COR-L47 (cell line): ENCODE measurements around the gene ELOVL6.

Source experiments
- DNase-seq: peaks from one replicate; lab custom pipeline; 2025; lab: John Stamatoyannopoulos, UW

Gene ELOVL6

GRCh38 chr4:110025056-110025455 lies 173.4 kb downstream of the ELOVL6 start:
- no peak for DNase-seq

- DNase-seq: no peak
Observed at GRCh38 chr4:110022457-110022856, 176.0 kb downstream of the ELOVL6 start.

GRCh38 chr4:110020646-110021443 lies 177.6 kb downstream of the ELOVL6 start:
- DNase-seq: no peak

- no peak for DNase-seq
Observed at GRCh38 chr4:110020139-110020538, 178.3 kb downstream of the ELOVL6 start.

- no peak for DNase-seq
Observed at GRCh38 chr4:110019153-110019552, 179.3 kb downstream of the ELOVL6 start.

GRCh38 chr4:110014233-110014632 lies 184.2 kb downstream of the ELOVL6 start:
- DNase-seq: no peak

- no peak for DNase-seq
Observed at GRCh38 chr4:110012917-110013316, 185.5 kb downstream of the ELOVL6 start.

- DNase-seq: no peak
Observed at GRCh38 chr4:110010797-110011196, 187.6 kb downstream of the ELOVL6 start.

- peak; percentile 57 for DNase-seq
Observed at GRCh38 chr4:110009550-110009949, 188.9 kb downstream of the ELOVL6 start.

- DNase-seq: no peak
Observed at GRCh38 chr4:110008540-110008939, 189.9 kb downstream of the ELOVL6 start.

GRCh38 chr4:110007217-110007616 lies 191.2 kb downstream of the ELOVL6 start:
- no peak for DNase-seq

GRCh38 chr4:110005461-110006056 lies 192.9 kb downstream of the ELOVL6 start:
- DNase-seq: peak; percentile 52

- no peak for DNase-seq
Observed at GRCh38 chr4:110004556-110004955, 193.9 kb downstream of the ELOVL6 start.

GRCh38 chr4:110003401-110004187 lies 194.8 kb downstream of the ELOVL6 start:
- DNase-seq: no peak

- DNase-seq: no peak
Observed at GRCh38 chr4:110002326-110002725, 196.1 kb downstream of the ELOVL6 start.

GRCh38 chr4:109999585-109999912 lies 198.9 kb downstream of the ELOVL6 start:
- DNase-seq: no peak

GRCh38 chr4:109998867-109999584 lies 199.4 kb downstream of the ELOVL6 start:
- peak; percentile 23 for DNase-seq

GRCh38 chr4:109996526-109996925 lies 201.9 kb downstream of the ELOVL6 start:
- DNase-seq: no peak
